NCI-H128 (cell line): ENCODE measurements around the gene SHLD2.
"Not testable (repeated sequence)": the region's sequence is repeated elsewhere in the genome, so short reads cannot be mapped to it uniquely, and the experiment has no call there.

Experiments
- DNase-seq: peaks from one replicate; lab custom pipeline; 2025; ENCODE audit not compliant: unreplicated experiment; lab: John Stamatoyannopoulos, UW

Gene SHLD2

GRCh38 chr10:87137478-87137877, 42.5 kb downstream of the SHLD2 start:
- not testable (repeated sequence) for DNase-seq

- not testable (repeated sequence) for DNase-seq
Measured at GRCh38 chr10:87142230-87143108, 47.5 kb downstream of the SHLD2 start.

DNA sequence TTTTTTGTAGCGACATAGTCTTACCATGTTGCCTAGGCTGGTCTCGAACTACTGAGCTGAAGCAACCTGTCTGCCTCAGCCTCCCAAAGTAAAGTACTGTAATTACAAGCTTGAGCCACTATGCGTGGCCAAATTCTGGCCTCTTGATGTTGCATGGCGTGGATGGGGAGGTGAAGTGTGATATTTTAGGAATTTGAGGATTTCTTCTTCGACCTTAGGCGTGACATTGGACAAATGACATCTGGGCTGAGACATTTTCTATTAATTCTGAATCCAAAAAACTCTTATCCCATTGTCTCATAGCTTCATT, 48.1 kb downstream of the SHLD2 start:
- not testable (repeated sequence) for DNase-seq

GRCh38 chr10:87145598-87145997, 50.6 kb downstream of the SHLD2 start:
- not testable (repeated sequence) for DNase-seq

DNA sequence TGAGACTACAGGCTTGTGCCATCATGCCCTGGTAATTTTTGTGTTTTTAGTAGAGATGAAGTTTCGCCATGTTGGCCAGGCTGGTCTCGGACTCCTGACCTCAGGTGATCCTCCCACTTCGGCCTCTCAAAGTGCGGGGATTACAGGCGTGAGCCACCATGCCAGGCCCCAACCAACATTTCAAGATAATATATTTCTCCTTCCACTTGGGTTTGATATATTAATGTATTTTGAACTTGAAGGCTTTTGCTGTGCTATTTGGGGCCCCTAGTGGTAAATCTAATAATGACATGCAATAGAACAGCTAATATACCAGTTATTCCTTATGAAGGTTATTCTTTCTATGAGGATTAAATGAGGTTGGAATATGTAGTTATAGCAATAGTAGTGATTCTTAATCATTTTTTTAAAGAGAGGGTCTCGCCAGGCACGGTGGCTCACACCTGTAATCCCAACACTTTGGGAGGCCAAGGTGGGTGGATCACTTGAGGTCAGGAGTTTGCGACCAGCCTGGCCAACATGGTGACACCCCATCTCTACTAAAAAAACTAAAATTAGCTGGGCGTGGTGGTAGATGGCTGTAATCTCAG, 54.1 kb downstream of the SHLD2 start:
- DNase-seq: not testable (repeated sequence)

DNA sequence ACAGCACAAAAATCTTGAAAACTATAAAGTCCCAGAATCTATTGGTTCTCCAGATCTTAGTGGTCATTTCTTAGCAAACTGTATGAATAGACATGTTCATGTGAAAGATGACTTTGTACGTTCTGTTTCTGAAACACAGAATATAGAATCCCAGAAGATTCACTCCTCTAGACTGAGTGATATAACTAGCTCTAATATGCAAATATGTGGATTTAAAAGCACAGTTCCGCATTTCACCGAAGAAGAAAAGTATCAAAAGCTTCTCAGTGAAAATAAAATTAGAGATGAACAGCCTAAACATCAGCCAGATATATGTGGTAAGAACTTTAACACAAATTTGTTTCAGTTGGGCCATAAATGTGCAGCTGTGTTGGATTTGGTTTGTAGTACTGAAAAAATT, 56.5 kb downstream of the SHLD2 start:
- not testable (repeated sequence) for DNase-seq

DNA sequence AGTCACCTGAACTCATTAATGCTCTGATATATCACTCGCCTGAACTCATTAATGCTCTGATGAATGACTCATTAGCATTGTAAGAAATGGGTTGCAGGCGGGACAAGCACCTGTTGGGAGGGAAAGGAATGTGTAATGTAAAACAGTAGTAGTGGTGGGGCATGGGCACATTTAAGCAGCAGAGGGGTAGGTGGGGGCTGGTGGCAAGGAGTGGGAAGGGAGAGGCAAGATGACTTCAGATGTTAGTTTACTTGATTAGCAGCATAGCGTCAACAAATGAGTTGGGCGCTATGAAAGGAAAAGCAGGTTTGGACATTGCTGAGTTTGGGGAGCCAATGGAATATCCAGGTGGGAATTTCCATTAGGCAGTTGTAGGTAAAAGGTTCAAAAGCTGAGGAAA, 61.8 kb downstream of the SHLD2 start:
- DNase-seq: not testable (repeated sequence)

- not testable (repeated sequence) for DNase-seq
Measured at GRCh38 chr10:87157821-87158220, 62.8 kb downstream of the SHLD2 start.

DNA sequence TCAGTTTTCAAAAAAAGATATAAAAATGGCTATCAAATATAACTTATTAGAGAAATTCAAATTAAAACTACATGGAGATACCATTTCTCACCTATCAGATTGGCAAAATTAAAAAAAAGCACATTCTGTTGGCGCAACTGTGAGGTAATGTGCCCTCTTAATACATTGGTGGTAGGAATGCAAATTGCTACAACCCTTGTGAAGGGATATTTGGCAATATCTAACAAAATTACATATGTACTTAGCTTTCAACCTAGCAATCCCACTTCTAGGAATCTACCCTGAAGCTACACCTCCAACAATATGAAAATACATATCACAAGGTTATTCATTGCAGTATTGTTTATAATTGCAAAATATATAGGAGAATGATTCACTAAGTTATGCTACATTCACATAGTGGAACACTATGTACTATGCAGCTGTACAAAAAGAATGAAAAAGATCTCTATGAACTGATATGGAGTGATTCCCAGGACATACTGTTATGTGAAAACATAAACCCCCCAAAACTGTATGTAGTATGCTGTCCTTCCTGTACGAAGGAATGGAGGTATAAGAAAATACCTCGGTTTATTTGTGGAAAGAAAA, 67.8 kb downstream of the SHLD2 start:
- not testable (repeated sequence) for DNase-seq

DNA sequence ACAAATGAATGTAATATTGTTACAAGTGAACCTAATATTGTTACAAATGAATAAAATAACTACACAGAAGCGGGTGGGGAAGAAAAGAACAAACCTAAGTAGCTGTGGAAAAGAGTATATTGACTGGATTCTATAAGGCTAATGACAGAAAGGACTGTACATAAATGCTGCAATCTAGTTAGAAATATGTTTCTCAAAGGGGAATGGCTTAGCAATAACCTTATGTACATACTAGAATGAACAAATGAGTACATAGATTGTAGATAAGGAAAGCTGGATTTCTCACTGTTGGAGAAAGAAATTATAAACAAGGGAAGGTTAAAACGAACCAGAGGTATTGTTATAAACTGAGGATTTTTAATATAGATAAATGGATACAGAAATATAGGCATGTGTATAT, 68.4 kb downstream of the SHLD2 start:
- DNase-seq: not testable (repeated sequence)

DNA sequence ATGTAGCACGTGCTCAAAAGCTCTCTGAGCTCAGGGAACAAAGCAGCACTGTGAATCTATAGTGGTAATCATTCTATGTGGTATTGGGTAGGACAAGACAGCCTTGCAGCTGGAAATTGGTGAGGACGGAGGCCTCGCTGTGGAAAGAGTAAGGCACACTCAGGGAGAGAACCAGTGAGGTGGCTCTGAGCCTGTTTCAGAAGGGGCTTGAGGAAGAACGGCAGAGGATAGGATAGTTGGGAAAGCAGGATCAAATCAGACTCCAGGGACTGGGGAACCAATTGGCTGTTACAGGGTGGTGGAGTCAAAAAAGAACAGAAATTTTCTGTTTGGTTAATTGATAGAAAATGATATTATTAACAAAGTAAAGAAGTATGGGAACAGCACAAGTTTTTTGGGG, 74.9 kb downstream of the SHLD2 start:
- DNase-seq: not testable (repeated sequence)

GRCh38 chr10:87170705-87171104, 75.7 kb downstream of the SHLD2 start:
- DNase-seq: not testable (repeated sequence)

DNA sequence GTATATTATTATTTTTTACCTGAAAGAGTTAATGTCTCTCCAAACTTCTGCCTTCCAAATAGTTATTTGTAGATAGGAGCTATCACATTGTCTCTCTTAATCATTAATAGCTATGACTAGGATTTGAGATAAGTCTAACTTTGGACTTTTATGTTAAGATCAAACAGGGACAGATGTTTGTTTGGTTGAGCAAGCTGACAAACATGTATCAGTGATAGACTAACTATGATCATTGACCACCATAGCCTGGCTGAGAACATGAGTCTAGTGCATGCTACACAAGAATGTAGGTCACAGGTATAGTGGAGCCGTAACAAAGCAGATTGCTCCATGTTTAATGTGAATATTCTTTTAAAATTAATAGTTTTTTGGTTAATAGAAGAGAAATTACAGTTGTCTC, 76.7 kb downstream of the SHLD2 start:
- DNase-seq: not testable (repeated sequence)

- DNase-seq: not testable (repeated sequence)
Measured at GRCh38 chr10:87172178-87172577, 77.2 kb downstream of the SHLD2 start.

DNA sequence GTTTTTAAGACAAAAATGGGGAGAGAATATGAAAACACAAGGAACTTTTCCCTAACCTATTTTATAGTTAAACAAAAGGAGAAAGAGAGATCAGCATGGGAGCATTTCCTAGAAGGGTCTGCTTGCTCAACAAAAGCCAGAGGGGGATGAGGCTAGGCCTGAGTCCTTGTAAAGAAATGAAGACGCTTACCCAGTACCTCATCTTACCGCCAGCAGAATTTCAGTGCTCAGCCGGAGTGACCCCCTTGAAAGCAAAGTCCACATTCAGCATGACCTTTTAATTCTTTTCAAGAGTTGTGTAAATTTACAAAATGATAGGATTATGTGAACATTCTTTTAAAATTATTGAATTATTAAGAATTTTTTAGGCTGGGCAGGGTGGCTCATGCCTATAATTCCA, 82.6 kb downstream of the SHLD2 start:
- DNase-seq: not testable (repeated sequence)

- not testable (repeated sequence) for DNase-seq
Measured at GRCh38 chr10:87184421-87184820, 89.4 kb downstream of the SHLD2 start.

GRCh38 chr10:87186016-87186415, 91.0 kb downstream of the SHLD2 start:
- DNase-seq: not testable (repeated sequence)

DNA sequence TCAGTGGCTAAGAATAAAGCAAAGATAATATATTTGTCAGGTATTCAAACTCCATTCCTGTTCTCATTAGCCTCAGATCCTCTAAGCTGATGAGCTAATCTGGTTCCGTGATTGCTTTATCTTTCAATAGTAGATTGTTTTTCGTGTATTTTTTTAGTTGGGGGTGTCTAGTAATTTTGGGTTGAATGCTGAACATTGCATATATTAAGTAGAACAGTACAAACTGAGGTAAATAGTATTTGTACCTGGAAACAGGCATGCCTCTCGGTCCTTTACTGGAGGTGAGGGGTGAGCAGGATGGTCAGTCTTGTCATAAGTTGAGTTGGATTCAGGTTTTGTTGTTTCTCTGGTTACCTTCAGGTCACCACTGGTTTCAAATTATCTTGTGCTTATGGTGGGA, 92.6 kb downstream of the SHLD2 start:
- DNase-seq: not testable (repeated sequence)

DNA sequence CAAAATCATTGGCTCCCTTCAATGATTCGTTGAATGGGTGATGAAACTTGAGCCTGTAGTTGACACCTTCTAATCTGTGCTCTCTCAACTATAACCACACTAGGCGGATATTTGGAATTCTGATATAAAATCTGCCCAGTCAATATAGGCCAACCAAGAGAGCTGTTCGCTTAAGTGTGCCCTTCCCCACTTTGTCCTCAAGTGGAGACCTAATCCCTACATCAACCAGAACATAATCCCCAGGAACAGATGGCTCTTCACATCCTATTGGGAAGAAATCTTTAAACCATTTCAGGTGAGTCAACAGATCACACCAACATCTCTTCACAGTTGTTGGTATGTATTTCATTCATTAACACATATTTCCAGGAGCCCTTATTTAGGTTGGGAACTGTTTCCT, 96.8 kb downstream of the SHLD2 start:
- not testable (repeated sequence) for DNase-seq

- DNase-seq: not testable (repeated sequence)
Measured at GRCh38 chr10:87200924-87201323, 105.9 kb downstream of the SHLD2 start.

GRCh38 chr10:87204801-87205200, 109.8 kb downstream of the SHLD2 start:
- not testable (repeated sequence) for DNase-seq

DNA sequence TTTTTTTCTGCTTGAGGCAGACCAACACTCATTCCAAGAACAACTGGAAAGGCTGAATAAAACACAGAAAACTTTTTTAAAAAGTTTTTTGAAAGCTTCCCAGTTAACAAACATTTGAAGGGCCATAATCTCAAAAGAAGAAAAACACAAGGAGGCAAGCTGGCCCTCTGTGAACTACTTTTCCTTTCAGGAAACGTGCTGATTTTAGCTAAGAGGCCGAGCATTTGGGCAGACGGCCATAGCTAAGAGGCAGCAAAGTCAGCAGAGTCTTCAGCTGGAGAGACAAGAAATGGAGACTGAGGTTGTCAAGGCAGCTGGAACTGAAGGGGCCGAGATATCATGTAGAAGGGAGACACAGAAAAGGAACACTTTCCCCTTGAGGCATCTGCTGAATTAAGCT, 111.9 kb downstream of the SHLD2 start:
- DNase-seq: not testable (repeated sequence)
